Dedifferentiated amniotic fluid mesenchymal stem cell (primary cell): Measurements from ENCODE around the gene CPED1.
"Not testable (repeated sequence)": the region's sequence is repeated elsewhere in the genome, so short reads cannot be mapped to it uniquely, and the experiment has no call there.

Experiments used
- DNase-seq: peaks from one replicate; pipeline ENCODE4 v3.0.0-alpha.2; 2016; ENCODE audit errors: extremely low spot score

CPED1 gene

DNA sequence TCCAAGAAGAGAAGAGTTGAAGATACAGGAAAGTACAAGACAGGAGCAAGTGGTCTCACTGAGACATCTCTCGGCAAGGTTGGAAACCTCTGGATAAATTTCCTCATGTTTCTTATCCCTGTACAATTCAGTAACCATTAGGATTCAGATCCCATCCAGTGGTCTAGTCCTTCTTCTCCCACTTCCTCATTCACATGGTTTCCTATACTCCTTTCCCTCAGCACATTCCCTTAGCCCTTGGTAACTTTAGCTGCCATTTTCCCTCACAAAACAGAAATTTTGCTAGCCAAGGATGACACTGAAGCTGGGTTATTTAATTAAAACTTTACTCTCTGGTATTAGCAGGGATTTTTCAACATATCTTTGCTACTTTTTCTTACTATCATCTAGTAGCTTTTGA, 82.6 kb downstream of the CPED1 start:
- DNase-seq, result no peak

DNA sequence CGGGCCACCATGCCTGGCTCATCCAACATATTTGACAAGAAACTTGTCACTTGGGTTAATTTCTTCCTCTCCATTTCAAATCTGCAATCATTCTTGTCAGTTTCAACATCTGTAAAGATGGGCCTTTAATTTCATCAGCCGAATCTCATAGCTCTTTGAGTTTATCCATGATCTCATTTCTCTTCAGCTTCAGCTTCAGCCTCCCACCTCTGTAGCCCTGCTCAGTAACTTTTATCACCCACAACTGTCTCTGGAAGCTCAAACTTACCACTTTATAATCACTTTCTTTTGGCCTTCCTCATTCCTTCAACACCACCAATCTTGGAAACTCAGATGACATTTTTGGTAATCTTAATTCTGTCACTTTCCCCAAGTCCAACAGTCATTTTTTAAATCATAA, 83.2 kb downstream of the CPED1 start:
- DNase-seq, result no peak

DNA sequence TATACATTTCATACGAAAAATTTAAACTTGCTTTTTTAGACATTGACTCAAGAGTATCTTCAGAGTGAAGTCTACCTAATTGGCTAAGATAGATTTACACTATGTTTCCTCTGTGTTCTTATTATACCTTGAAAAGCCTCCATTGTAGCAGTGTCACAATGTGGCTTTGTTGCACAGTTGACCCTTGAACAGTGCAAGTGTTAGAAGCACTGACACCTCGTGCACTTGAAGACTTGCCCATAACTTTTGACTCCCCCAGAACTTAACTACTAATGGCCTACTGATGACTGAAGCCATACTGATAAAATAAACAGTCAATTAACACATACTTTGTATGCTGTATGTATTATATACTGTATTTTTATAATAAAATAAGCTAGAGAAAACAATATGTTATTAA, 84.3 kb downstream of the CPED1 start:
- DNase-seq, result no peak

DNA sequence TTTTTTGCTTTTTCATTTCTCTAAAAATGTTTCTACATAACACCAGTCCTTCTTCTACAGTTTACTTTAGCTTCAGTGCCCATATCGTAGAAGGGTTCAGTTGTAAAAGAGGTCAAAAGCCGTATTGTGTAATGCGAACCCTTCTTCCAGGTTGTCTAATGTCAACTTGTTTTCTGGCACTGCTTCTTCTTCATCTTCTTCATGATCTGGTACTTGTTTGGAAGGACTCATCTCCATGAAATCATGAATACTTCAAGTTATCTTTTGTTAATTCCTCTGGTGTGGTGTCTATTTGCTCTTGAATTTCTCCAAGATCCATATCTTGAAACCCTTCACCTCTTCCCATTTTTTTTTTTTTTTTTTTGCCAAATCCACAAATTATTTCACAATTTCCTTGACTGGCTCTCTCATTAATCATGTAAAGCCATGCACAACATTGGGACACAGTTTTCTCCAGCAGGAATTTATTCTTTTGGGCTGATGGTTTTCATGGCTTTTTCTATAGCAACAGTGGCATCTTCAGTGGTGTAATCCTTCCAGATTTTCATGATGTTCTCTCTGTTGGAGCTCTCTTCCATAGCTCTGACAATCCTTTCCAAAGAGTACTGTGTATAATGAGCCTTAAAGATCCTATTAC, 85.1 kb downstream of the CPED1 start:
- DNase-seq, result no peak

DNA sequence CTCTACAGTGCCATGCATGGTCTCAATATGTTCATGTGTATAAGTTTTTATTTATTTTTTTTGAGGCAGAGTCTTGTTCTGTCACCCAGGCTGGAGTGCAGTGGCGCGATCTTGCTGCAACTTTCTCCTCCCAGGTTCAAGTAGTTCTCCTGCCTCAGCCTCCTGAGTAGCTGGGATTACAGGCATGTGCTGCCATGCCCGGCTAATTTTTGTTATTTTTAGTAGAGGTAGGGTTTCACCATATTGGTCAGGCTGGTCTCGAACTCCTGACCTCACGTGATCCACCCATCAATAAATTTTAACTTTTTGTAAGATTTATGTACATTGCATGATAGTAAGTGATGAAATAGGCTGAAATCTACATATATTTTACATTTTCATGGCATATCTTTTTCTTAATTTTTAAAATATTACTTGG, 86.9 kb downstream of the CPED1 start:
- DNase-seq, result not testable (repeated sequence)

DNA sequence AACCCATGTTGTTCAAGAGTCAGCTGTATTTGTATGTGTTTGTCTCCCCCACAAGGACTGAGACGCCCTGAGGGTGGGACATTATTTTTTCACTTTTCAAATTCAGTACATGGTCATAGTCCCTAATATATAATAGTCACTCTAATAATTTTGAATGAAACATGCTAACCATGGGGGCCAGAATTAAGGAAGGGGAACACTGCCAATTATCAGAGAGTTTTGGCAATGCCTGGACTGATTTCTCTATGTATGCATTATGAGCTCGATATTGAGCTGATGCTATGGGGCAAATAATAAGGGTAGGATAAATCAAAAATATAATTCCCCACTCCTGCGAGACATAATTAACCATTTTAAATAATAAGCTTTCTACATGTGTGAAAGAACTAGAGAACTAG, 87.4 kb downstream of the CPED1 start:
- DNase-seq, result no peak

DNA sequence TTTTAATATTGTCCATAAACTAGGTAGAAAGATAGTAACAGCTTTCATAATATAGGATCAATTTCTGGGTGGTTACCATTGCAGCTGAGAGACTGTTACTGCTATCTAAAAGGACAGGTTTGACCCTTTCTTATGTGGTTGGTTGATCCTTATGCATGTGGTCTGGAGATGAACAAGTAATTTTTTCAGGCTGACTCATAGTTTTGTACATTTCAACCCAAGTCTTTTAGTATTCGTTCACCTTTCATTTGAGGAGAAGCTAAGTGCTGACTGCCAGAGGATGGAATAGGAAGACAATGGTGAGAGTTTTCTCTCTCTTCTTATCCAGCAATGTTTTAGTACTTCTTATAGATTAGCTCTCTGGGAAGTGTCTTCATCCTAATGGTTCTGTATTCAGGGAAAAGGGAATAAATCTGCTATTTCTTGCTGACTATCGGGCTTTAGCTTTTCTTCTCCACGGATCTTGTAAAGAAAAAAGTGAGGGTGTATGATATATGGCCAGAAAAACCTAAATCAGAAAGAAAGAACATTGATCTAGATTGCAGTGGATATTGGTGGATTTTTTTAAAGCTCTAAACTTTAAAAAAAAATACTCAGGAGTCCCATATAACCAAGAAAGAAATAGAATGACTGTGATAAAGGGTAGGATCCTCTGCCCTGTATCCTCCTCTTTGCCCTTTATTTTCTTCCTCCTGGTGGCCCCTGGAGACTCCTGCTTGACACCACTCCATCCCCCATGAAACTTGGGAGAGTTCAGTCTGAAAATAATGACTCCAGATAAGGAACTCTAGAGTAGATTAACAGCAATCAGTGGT, 88.0 kb downstream of the CPED1 start:
- no peak for DNase-seq

DNA sequence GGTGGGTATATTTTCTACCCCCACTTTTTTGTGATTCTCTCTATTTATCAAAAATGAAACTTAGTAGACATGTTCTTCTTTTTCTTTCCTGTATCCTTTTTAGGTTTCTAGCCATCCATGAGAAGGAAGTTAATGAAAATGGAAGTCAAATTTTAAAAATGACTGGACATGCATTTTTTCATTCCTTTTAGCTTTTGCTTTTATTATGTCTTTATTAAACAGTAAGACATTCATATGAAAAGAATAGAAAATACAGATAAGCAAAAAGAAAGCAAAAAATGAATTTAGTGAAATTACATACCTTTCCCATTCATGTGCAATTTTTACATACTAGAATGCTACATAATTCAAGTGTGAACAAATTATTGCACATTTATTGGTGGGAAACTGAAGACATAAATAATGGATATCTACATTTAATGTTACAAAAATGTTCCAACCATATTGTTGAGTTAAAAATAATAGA, 88.7 kb downstream of the CPED1 start:
- DNase-seq, result no peak

DNA sequence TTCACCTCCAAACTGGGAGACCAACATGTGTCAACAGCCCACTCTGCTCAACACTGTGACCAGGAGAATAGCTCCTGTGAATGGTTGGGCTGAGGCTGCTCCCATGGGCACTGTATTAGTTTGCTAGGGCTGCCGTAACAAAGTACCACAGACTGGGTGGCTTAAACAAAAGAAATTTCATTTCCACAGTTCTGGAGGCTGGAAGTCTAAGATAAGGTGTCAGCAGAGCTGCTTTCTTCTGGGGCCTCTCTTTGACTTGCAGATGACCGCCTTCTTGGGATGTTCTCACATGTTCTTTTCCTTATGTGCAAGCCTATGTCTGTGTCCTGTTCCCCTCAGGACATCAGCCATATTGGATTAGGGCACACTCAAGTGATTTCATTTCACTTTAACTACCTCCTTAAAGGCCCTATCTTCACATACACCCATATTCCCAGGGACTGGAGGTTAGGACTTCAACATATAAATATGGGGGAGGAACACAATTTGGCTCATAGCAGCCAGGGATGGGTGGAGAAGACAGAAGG, 90.3 kb downstream of the CPED1 start:
- DNase-seq, result no peak

DNA sequence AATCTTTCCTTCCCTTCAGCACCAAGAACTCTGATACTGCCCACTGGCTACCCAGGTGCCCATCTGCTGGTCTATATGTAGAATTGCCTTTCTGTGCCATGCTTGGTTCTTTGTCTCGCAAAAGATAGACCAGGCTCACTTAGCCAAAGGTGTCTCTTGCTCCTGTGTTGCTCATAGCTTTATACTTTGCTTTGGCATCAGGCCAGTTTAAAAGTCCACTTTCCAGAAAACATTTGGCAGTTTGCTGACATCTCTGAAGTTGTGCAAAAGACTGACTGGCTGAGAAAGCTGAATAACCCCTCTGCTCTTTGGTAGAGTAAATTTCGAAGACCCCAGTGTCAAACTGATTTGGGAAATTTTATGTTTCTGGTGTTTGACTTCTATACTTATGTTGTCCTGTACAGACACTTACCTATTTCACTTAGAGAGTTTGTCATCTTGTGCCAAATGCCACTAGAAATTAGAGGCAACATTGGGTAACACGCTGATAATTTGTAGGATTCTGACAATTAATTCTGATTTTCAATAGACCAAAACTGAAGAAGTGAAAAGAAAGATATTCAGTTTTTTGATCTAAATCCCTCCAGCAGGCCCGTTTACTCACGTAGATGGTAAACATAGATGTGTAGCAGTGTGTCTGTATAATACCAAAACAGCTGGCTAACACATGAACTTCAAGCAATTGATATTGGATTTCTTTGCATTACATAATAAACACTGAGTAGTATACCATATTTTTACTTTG, 91.1 kb downstream of the CPED1 start:
- DNase-seq, result no peak

DNA sequence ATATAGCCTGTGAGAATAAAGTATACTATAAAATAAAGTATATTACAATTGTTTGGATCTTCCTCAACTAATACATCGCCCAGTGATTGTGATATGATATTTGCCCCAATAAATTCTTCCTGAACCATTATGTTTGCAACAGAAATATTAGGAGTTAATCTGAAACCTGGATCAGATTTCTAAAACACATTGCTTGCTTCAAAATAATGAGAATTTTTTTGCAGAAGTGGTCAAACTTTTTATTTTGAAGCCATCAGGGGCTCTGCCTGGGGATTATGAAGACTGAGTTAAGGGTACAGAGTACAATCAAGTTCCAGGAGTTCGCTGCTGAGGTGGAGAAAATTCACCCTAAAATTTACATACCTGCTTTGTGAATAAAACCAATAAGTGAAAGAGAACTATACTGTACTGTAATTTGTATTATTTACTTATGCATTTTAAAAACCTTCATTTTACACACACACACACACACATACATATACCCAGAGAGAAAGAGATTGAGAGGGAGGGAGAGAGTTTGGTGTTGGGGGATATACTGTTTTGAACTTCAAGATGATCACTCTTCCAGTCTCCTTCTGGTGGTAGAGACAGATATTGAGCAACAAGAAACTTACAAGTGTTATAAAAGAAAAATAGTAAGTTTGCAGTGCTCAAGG, 91.9 kb downstream of the CPED1 start:
- no peak for DNase-seq

DNA sequence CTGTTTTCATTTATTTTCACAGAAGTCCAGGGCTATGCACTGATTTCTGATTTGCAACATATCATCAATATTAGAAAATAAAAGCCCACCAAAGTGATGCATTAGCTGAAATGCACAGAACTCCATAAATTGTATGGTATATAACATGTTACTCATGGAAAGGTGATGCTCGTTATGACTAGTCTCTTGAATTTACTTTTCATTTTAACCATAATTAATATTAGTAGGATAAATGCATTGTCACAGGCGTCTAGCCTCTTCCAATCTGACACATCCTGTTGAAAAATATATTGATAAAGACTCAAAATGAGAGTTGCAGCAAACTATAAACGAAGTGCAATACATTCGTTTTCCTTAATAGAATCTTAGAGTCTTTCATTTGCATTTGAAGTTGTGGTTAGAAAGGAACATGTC, 92.4 kb downstream of the CPED1 start:
- no peak for DNase-seq

DNA sequence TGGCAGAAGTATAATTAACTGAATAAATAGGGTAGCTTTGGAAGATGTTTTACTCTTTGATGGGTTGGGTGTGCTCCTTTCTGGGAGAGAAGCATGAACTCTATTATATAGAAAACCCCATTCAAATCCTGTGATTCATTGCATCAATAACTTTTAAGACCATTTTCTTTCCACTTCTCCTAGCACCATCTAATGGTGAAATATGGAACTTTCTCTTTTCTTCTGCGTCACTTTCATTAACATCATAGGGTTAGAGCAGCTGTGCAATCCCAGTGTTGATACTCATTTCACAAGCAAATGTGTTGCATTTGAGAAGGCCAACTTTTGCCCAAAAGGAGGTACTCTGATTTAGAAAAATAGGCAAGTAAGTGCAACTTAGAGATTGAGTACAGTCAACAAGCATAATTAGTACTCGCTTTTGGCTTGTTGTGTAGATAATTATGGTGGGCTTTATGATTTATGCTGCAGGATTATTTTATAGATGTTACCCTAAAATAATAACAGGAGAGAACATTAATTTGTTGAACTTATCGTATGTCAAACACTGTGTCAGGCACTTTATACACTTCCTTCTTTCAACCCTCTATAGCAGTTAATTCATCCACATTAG, 92.9 kb downstream of the CPED1 start:
- DNase-seq, result peak; percentile 81

DNA sequence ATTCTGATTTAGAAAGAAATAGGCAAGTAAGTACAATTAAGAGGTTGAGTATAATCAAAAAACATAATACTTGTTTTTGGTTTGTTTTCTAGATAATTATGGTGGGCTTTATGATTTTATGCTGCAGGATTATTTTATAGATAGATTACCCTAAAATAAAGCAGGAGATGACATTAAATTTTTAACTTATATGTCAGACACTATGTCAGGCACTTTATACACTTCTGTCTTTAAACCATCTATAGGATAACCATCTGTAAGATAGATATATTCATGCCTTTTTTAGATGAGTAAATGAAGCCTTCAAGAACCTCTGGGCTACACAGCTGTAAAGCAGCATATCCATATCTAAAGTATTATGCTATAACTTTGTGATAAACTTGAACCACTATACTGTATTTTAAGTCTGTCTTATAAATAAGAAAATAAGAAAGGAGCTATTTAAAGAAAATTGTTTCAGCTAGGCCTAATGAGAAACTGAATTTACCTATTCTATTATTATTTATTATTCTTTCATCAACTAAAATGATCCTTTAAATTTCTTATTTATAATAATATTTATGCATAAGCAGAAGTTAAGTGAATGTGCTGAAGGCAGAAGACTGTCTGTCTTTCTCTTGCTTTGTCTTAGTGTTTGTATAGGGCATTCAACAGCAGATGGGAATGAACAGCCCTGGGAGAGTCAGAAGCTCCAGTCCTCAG, 94.0 kb downstream of the CPED1 start:
- DNase-seq, result no peak

DNA sequence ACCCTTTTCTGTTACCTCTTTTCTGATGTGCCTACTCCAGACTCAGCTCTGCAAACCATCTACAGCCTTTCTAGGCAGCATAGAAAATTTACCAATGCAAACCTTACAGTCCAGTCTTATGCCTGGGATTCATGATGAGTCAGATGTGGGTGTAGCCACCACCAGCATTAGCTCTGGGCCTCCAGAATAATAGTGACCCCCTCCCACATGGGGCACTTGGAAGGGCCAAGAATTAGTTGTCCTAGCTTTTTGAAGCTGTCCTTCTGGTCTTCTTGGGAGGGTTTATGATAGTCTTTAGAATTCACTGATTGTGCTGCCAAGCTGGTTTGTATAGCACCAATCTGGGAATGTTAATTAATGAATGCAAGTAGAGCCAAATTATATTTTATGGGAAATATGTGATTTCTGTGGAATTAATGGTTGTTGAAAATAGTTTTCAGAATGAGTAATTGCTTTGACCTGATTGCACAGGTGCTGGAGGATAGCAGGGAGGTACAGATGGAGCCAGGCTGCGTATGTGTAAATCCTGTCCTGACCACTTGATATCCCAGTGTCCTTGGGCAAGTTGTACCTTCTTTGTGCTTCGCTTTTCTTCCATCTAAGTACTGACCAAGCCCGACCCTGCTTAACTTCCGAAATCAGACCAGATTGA, 94.8 kb downstream of the CPED1 start:
- DNase-seq, result peak; percentile 57

DNA sequence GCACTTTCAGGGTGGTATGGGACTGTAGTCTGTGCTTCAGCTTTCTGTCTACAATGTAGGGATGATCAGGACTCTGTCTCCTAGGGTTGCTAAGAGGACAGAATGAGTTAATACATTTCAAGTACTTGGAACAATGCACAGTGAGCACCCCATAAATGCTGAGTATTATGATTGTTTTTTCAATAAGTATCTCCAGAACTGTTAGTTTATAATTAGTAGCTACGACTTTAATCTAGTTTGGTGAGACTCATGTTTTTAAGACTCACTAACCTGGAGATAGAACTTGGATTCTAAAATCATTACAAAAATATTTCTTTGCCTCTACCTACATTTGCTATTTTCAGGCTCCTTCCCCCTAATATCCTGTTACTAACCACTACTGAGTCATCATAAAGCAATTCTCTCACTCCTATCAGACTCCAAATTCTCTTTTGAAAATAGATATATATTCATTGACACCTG, 95.3 kb downstream of the CPED1 start:
- DNase-seq, result no peak

DNA sequence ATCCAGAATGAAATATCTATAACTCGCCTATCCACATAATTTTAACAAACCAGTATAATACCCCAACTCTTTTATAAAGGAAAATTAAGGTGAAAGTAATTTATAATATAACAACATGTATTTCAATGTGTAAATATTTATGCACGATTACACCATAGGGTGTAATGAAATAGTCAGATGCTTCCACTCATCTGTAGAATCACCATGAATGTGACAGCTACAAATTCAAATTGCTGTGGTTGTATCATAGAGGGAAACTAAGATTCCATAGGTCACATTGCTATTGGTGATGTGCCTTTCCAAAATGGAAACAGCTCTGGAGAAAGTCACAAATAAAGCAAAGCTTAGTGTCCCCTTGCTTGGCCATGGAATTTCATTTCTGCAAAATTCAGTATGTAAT, 95.7 kb downstream of the CPED1 start:
- DNase-seq, result no peak

DNA sequence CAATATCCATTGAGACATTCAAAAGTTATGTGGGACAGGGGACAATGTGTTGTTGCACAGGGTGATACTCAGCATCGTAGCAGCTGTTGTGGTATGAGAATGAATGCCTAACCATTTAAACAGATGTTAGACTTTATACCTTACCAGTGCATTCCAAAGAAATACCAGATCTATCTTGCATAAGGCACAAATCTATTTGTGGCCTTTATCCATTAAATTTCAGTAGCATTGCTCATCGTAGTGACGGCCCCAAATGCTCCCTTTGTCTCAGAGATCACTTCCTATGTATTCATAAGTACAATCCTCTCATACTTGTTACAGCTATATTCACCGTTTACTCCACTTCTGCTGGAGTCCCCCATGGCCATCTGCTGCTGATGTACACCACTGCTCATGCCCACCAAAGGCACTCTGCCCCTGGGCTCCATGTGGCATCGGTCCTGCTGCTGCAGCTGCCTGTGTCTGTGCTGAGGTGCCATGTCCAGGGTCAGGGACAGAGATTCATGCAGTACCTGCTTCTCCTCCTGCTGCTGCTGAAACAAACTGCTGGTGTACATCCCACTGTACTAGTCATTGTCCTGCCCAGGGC, 96.3 kb downstream of the CPED1 start:
- peak; percentile 75 for DNase-seq

DNA sequence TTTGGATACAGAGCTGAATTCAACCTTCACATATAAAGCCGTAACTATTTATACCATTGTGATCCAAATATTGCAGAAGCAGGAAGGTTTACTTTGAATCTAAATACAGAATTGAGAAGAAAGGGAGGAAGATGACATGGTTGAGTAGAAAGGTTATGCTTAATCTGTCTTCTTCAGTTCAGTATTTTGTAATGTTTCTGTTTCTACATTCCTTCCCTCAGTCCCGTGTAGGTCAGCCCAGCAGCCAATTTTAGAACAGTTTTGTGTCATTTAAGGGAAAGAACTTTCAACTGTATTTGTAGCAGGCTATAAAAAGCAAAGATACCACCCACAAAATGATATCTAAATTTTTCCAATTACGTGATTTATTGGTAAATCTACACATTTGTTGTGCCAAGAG, 97.4 kb downstream of the CPED1 start:
- DNase-seq, result peak; percentile 41

DNA sequence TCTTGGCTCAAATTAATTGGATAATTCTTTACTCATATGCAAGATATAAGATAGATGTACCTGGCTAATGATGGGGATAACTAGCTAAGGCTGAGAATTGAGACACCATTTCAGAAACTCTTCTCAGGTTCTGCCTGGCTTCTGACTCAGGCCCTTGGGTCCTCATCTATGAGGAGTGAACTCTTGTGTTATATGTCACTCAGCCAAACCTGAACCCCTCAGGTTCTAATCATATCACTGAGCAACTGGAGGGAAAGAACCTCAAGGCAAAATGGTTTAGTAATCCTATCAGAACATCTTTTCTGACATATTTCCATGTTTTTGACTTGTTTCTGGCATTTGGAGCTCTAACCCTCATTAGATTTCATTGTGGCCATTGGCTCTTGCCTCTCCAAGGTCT, 100.4 kb downstream of the CPED1 start:
- DNase-seq, result no peak
